GM12801 (cell line): ENCODE data around the gene C21orf58.

Experiments used
- TF ChIP-seq, protein P1 (sequence below): IDR thresholded peaks from one replicate; pipeline ENCODE4 v1.5.1; 2011; ENCODE audit warnings: control low read depth; ENCODE audit not compliant: insufficient read length; ENCODE audit errors: extremely low read depth

C21orf58 gene

DNA sequence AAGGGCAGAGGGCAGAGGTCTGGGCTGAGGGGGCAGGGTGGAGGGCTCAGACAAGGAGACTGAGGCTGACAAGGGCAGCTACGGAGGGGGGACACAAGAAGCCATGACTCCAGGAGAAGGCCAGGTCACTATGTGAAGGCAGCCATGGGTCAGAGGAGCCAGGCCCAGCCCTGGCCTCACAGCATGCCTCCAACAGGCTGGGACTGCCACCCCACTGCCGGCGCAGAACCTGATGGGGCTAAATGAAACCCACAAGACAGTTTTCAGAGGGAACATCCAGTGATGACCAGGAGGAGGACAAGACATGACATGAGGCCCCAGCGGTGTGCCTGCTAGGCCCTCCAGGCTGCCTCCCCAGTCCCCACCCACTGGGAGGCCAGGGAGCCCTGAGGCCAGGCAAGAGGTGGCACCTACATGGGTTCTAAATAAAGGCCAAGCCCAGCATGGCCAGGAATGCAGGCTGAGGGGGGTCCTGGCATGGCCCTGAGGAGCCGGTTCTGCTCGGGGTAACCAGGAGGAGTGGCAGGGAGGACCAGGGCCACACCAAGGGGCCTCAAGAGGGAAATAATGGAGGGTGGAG, 67.8 kb downstream of the C21orf58 start:
- TF ChIP-seq, protein P1, sequence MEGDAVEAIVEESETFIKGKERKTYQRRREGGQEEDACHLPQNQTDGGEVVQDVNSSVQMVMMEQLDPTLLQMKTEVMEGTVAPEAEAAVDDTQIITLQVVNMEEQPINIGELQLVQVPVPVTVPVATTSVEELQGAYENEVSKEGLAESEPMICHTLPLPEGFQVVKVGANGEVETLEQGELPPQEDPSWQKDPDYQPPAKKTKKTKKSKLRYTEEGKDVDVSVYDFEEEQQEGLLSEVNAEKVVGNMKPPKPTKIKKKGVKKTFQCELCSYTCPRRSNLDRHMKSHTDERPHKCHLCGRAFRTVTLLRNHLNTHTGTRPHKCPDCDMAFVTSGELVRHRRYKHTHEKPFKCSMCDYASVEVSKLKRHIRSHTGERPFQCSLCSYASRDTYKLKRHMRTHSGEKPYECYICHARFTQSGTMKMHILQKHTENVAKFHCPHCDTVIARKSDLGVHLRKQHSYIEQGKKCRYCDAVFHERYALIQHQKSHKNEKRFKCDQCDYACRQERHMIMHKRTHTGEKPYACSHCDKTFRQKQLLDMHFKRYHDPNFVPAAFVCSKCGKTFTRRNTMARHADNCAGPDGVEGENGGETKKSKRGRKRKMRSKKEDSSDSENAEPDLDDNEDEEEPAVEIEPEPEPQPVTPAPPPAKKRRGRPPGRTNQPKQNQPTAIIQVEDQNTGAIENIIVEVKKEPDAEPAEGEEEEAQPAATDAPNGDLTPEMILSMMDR = no peak

DNA sequence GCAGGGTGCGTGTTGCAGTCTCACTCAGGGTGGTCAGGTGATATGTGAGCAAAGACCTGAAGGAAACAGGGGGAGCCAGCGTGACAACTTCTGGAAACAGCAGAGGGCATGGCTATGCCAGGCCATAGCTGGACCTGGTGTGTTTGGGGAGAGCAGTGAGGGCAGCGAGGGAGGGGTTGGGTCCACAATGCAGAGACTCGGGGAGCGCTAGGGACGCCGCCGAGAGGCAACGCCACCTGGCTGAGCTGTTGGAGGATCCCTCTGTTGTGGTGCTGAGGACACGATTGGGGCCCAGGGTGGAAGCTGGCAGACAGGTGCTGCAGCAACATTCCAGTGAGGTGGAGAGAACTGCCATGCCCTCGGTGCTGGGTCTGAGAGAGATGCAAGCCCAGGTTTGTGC, 68.5 kb downstream of the C21orf58 start:
- TF ChIP-seq, protein P1 = no peak

DNA sequence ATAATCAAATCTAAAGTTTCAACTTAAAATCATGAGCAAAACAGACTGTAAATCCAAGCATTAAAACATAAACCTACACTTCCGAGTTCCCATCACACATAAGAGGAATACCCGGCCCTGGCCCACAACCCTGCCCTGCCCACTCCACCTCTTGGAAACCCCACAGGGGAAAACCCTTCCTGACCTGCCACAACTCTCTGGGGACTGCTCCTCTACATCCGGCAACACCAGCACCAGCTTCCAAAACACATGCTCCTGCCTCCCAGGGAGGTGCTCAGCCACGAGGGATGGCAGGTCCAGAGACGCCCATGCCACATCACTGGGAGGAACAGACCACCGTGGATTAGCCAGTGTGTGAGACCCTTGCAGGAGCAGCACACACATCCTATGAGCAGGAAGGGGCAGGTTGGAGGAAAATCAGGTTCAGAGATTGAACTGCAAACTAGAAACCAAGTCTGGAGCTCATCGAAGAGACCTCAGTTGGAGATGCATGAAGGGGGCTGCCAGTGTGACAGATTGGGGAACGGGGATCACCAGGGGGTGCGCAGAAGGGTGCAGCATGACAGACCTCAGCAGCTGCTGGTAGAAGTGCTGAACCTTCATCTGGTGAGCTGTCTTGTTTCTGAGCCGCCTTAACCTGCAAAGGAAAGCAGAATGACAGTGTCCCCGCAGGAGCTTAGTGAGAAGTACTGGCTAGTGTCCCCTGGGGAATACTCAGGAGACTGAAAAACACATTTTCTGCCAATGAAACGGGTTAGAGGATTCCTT, 69.3 kb downstream of the C21orf58 start:
- TF ChIP-seq, protein P1 = no peak

DNA sequence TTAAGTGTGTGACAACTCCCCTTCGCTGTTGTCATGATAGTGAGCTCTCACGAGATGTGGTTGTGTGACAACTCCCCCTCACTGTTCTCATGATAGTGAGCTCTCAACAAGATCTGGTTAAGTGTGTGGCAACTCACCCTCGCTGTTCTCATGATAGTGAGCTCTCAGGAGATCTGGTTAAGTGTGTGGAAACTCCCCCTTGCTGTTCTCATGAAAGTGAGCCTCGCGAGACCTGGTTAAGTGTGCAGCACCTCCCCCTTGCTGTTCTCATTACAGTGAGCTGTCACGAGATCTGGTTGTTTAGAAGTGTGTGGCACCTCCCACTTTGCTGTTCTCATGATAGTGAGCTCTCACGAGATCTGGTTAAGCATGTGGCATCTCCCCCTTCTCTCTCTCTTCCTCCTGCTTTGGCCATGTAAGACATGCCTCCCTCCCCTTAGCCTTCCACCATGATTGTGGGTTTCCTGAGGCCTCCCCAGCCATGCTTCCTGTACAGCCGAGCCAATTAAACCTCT, 70.0 kb downstream of the C21orf58 start:
- TF ChIP-seq, protein P1 = no peak

DNA sequence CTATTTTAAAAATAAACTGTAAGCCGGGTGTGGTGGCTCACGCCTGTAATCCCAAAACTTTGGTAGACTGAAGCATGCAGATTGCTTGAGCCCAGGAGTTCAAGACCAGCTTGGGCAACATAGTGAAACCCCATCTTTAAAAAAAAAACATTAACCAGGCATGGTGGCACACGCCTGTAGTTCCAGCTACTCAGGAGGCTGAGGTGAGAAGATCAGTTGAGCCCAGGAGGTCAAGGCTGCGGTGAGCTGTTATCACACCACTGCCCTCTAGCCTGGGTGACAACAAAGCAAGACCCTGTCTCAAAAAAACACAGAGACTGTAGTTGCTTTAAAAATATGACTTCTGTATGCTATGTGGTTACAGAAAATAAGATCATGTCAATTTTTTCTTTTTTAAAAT, 70.8 kb downstream of the C21orf58 start:
- TF ChIP-seq, protein P1 = no peak
